ENCODE measurements around the gene FHL1. TPM values are rescaled to one million over a fixed set of nuclear protein-coding genes. Genes with fewer than 3 reads are reported as not detected.

FHL1 gene
- total RNA-seq, 4 donors from 2014 or later, result 139 to 617 (median 162) TPM

- H3K27me3 ChIP-seq, result no peaks in the 10 kb centered on the region
- intact Hi-C loops (cut with DNase I; ENCODE audit: low total_unique reads), result no loop called here
- peak overlapping the region; percentile 63 to 85 (median 75) for H3K27ac ChIP-seq
- in situ Hi-C loops (cut with MboI; ENCODE audit: low pct_ligation_motif_present in 1 of 4, low pct_unique_long_range_greater_than_20kb in 1 of 4, low sequenced_read_pairs in 3 of 4), result no loop called here
- peaks cover 3 to 26% (median 4%) of the 10 kb centered on the region in 4 donors for H3K4me1 ChIP-seq
- no peak overlapping the region for H3K4me3 ChIP-seq
- no peaks in the 10 kb centered on the region for H3K36me3 ChIP-seq
- TF ChIP-seq POLR2AphosphoS5 (IDR thresholded peaks at IDR 0.05), result no peak
- no peak for TF ChIP-seq CTCF (IDR thresholded peaks at IDR 0.05)
- TF ChIP-seq EP300 (IDR thresholded peaks at IDR 0.05; ENCODE audit: low read depth), result no peak
- no peak for TF ChIP-seq POLR2A (IDR thresholded peaks at IDR 0.05)
- DNase-seq, result no peak
- WGBS, 2 donors (ENCODE audit: low coverage in 1 of 2), result 69% methylated on average over 4 of the region's 4 CpGs; no CpG with 5 or more reads in 1 of the 2 donors
- no peaks in the 10 kb centered on the region for H3K9me3 ChIP-seq
These were observed 31.8 kb downstream of the FHL1 start for GRCh38 chrX:136179133-136179532.

- no peaks in the 10 kb centered on the region for H3K9me3 ChIP-seq
- in situ Hi-C loops (cut with MboI; ENCODE audit: low pct_ligation_motif_present in 1 of 4, low pct_unique_long_range_greater_than_20kb in 1 of 4, low sequenced_read_pairs in 3 of 4) (no loop called here), intact Hi-C loops (cut with DNase I; ENCODE audit: low total_unique reads) (no loop called here)
- no peak for DNase-seq
- WGBS, 2 donors (ENCODE audit: low coverage in 1 of 2), result 40 to 42% methylated on average over 2 to 3 of the region's 3 CpGs
- peaks cover 3 to 20% (median 4%) of the 10 kb centered on the region in 4 donors for H3K4me1 ChIP-seq
- H3K27me3 ChIP-seq, result no peaks in the 10 kb centered on the region
- no peaks in the 10 kb centered on the region for H3K36me3 ChIP-seq
- peak overlapping the region; percentile 63 to 85 (median 75) for H3K27ac ChIP-seq
- TF ChIP-seq CTCF (IDR thresholded peaks at IDR 0.05), result no peak
- no peak for TF ChIP-seq EP300 (IDR thresholded peaks at IDR 0.05; ENCODE audit: low read depth)
- no peak for TF ChIP-seq POLR2A (IDR thresholded peaks at IDR 0.05)
- no peak for TF ChIP-seq POLR2AphosphoS5 (IDR thresholded peaks at IDR 0.05)
- H3K4me3 ChIP-seq, result no peak overlapping the region
These were observed 35.1 kb downstream of the FHL1 start for GRCh38 chrX:136182414-136182813.

GRCh38 chrX:136183172-136183571 lies 35.8 kb downstream of the FHL1 start:
- Histone ChIP-seq H3K4me3 (no peak overlapping the region), H3K36me3 (no peaks in the 10 kb centered on the region), H3K27ac (peak overlapping the region; percentile 55 to 85 (median 72)), H3K9me3 (no peaks in the 10 kb centered on the region), H3K4me1 (peaks cover 3 to 20% (median 4%) of the 10 kb centered on the region in 4 donors), H3K27me3 (no peaks in the 10 kb centered on the region)
- WGBS, 2 donors (ENCODE audit: low coverage in 1 of 2), result 26 to 46% methylated on average over 4 of the region's 4 CpGs
- no peak for DNase-seq
- intact Hi-C loops (cut with DNase I; ENCODE audit: low total_unique reads), result no loop called here
- in situ Hi-C loops (cut with MboI; ENCODE audit: low pct_ligation_motif_present in 1 of 4, low pct_unique_long_range_greater_than_20kb in 1 of 4, low sequenced_read_pairs in 3 of 4), result no loop called here
- TF ChIP-seq POLR2AphosphoS5 (IDR thresholded peaks at IDR 0.05) (no peak), POLR2A (IDR thresholded peaks at IDR 0.05) (no peak), CTCF (IDR thresholded peaks at IDR 0.05) (no peak), EP300 (IDR thresholded peaks at IDR 0.05; ENCODE audit: low read depth) (no peak)

GRCh38 chrX:136183917-136184316 lies 36.6 kb downstream of the FHL1 start:
- WGBS, 2 donors (ENCODE audit: low coverage in 1 of 2), result 34 to 60% methylated on average over 1 of the region's 1 CpG

More at GRCh38 chrX:136183917-136184316, 36.6 kb downstream of the FHL1 start:
- H3K27me3 ChIP-seq, result no peaks in the 10 kb centered on the region
- in situ Hi-C loops (cut with MboI; ENCODE audit: low pct_ligation_motif_present in 1 of 4, low pct_unique_long_range_greater_than_20kb in 1 of 4, low sequenced_read_pairs in 3 of 4) (no loop called here), intact Hi-C loops (cut with DNase I; ENCODE audit: low total_unique reads) (no loop called here)
- peak overlapping the region; percentile 37 to 85 (median 72) for H3K27ac ChIP-seq
- H3K9me3 ChIP-seq, result no peaks in the 10 kb centered on the region
- H3K36me3 ChIP-seq, result no peaks in the 10 kb centered on the region
- H3K4me3 ChIP-seq, result no peak overlapping the region
- TF ChIP-seq CTCF (IDR thresholded peaks at IDR 0.05) (no peak), POLR2A (IDR thresholded peaks at IDR 0.05) (no peak), POLR2AphosphoS5 (IDR thresholded peaks at IDR 0.05) (no peak), EP300 (IDR thresholded peaks at IDR 0.05; ENCODE audit: low read depth) (no peak)
- DNase-seq, result no peak
- H3K4me1 ChIP-seq, result peaks cover 0 to 20% (median 4%) of the 10 kb centered on the region in 4 donors

Measured in transverse colon (tissue), 4 donors.